MV-4-11 (cell line): ENCODE results near the gene PEX11G.

Source experiments
- DNase-seq: peaks from one replicate; lab custom pipeline; 2025; lab: John Stamatoyannopoulos, UW

Gene PEX11G

GRCh38 chr19:7494416-7495098 lies 5.7 kb upstream of the PEX11G start:
- DNase-seq = no peak

DNA sequence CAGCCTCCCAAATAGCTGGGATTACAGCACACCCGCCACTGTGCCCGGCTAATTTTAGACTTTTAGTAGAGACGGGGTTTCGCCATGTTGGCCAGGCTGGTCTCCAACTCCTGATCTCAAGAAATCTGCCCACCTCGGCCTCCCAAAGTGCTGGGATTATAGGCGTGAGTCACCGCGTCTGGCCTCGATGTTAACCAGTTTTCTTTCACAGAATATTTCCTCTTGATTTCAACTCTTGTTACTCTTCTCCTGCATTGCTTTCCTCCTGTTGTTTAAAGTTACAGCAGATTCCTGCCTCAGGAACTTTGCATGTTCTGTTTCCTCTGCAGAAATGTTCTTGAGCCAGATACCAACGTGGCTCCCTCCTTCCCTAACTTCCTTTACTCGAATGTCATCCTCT lies 3.7 kb upstream of the PEX11G start:
- DNase-seq = peak; percentile 85

DNA sequence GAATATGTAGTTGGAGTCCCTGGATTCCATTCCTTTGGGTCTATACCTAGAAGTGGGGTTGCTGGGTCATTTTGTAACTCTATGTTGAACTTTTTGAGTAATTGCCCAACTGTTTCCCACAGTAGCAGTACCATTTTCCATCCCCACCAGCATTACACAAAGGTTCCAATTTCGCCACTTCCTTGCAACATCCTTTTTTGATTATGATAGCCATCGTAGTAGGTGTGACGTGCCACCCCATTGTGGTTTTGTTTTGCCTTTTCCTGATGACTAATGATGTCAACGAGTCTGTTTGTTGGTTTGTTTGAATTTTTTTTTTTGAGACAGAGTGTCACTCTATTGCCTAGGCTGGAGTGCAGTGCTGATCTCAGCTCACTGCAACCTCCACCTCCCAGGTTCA lies 3.3 kb upstream of the PEX11G start:
- peak; percentile 100 for DNase-seq

DNA sequence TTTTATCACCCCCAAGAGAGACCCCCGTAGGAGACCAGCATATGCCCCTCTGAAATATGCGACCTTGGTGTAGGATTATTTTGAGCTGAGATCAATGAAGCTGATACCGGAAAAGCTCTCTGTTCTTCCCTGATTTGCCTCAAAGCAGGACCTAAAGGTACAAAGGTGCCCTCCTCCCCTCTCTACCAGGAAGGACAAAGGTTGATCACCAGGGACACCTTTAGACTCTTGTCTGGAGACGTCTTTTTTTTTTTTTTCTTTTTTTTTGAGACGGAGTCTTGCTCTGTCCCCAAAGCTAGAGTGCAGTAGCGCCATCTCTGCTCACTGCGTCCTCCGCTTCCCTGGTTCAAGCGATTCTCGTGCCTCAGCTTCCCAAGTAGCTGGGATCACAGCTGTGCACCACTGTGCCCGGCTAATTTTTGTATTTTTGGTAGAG lies 792 bp upstream of the PEX11G start:
- DNase-seq = no peak

DNA sequence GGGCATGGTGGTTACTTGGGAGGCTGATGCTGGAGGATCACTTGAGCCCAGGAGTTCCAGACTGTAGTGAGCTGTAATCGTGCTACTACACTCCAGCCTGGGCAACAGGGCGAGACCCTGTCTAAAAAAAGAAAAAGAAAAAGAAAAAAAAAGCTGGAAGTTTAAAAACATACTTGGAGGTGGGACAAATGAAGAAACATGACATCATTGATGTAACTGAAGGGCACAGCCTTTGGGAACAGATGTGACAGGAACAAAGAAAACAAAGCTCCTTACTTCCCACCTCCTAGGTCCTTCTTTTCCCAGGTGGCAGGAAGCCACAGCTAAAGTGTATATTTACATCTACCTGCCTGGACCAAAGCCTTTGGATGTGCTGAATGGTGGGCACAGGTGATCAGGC lies 1.9 kb downstream of the PEX11G start:
- DNase-seq = no peak

DNA sequence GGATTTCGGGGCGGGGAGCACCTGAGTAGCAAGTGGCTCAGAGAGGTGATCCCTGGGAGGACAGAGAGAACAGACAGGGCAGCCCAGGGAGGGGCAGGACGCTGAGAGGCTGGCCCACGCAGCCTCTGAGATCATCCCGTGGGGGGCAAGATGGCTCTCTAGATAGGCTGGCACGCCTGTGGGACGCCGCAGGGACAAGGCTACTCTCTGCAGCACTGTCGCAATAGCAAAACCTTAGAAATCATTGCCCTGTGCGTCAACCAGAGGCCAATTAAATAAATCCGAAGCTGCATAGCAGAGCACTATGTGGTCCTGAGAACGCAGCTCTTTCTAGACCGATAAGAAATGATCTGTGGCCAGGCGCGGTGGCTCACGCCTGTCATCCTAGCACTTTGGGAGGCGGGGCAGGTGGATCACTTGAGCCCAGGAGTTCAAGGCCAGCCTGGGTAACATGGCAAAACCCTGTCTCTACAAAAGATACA lies 5.1 kb downstream of the PEX11G start:
- no peak for DNase-seq

DNA sequence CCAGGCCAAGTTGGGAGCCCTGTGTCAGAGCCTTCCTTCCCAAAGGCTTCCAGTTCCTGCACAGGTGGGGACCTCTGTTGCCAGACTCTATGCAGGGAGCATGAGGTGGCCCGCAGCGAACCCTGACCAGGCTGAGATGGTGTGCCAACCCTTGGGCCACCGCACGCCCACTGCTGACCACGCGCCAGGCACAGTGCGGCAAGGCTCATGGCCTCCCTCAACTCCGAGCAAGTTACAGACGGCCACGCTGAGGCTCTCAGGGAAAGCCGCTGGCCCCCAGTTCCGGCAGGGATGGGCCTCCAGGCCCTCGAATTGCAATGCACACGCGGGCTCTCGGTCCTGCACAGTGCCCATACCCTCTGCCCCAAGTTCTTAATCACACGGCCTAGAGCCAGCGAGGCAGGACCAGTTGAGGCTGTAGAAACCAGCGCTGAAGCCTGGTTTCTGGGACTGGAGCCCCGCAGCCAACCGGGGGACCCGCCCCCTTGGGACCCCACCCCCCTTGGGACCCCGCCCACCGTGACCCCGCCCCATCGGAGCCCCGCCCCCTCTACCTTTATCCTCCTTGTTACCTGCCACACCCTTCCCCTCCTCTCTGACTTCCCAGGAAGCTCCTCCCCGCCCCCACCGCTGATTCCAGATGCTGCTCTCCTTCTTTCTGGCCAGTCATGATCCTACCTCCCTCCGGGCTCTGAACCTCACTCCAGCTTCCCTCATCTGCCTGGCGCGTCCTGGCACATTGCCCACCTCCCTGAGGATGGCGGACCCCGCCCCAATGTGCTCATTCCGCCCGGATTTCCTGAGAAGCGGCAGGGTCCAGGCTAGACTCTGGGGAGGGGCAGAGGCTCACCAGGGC lies 6.0 kb downstream of the PEX11G start:
- DNase-seq = no peak

DNA sequence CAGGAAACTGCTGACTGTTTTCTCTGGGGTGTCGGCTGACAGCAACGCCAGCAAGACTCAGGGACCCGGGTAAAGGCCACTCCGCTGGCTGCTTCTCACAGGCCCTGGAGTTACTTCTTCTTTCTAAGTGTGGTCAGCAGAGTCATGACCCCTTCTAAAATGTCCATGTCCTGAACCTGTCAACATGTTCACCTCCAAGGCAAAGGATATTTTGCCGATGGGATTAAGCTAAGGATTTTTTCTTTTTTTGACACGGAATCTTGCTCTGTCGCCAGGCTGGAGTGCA lies 7.9 kb downstream of the PEX11G start:
- peak; percentile 44 for DNase-seq

DNA sequence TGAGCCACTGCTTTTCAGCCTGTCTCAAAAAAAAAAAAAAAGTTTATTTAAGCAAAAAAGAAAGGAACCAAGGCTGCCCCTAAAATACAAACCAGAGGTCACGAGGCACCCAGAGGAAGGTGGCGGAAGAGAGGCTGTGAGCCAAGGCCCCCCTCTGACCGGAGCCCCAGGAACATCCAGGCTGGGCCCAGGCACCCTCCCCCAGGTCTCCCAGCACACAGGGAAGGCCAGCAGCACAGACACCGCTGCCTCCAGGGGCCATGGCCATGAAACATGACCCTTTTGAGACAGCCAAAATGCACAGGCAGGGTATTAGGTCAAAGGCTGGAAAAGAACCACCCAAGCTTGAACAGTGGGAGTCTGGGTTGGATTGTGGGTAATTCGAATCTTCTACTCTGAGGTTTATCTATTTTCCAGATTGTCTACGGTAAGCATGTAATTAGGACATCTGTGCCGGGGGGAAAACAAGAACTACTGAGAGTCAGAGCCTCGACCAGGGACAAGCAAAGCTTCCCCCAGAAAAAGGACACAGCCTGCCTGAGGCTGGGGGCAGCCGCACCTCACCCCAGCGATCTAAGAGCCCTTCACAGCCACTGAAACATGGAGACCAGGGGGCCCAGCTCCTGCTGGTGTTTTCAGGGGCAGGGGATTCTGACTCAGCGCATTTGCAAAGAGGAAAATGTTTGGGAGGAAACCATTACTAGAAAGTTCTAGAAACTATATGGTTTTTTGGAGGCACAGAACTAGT lies 8.4 kb downstream of the PEX11G start:
- DNase-seq = no peak

GRCh38 chr19:7478843-7479227 lies 10.0 kb downstream of the PEX11G start:
- no peak for DNase-seq

DNA sequence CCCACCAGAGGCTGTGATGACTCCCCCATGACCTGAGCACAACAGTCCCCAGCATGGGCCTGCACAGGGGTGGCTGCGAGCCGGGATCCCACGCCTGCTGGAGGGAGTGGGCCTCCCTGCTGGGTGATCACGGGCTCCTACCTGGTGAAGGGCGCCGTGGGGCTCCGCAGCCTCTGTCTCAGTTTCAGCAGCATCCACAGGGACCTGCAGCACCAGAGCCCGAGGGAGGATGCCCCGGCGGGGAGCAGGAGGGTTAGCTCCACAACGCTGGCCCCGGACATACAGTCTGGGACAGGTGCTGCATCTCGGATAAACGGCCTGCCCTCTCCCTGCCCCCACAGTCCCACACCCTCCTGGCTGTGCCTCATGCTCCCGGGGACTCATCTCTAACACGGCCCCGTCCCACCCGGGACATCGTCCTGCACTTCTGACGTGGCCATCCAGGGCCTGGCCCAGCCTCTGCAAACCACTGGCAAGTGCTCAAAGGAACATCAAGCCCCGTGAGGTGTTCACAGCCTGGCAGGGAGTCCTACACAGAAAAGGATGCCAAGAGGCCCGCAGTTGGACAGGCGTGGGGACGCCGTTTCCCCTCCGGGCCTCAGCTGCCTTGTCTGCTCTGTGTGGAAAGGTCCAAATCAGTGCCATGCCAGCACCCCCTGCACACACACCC lies 10.5 kb downstream of the PEX11G start:
- DNase-seq = no peak

GRCh38 chr19:7477758-7478157 lies 11.1 kb downstream of the PEX11G start:
- DNase-seq = no peak

DNA sequence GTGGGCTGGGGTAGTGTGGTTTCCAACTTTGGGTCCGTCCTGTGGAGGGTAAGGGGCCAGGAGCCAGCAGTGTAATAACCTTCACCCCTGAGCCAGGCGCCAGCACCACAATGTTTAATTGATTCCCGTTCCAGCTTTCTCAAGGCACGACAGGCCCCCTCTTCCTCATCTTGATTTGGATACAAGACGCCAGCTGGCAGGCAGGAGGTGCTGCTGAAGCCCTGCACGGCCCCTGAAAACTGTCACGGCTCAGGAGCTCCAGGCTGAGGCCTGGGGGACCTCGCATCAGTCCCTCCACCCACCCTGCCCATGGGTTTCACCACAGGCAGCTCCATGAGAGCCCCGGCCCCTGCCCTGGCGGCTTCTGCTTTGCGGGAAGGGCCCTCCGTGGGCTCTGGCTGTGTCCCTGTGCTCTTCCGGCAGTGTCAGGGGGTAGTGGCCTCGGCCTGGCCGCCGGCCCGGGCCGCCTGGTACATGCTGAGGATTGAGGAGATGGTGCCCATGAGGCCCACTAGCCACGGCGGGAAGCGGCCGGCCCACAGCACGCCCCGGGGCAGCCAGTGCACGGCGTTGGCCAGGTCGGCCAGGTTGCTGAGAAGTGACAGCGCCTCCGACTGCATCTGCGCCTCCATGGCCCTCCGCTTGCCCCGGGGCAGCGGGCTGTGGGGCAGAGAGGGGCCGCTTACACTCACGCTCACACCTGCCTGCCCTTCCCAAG lies 11.9 kb downstream of the PEX11G start:
- no peak for DNase-seq

DNA sequence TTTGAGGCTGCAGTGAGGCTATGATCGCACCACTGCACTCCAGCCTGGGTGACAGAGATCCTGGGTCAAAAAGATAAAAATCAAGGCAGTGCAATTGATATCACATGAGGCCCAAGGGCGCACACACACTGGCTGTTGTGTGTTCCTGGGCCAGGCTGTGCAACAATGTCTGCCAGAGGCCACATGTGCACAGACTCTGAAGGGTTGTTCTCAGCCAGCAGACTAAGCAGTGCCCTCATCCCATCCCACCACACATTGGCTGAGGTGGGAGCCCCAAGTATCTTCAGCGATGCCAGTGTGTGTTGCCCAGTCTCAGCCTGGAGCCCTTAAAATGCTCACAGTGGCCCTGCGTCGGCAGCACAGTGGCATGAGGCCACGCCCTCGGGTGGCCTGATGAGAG lies 12.6 kb downstream of the PEX11G start:
- no peak for DNase-seq

- no peak for DNase-seq
Measured at GRCh38 chr19:7475665-7476064, 13.2 kb downstream of the PEX11G start.

- peak; percentile 86 for DNase-seq
Measured at GRCh38 chr19:7471696-7472615, 16.9 kb downstream of the PEX11G start.

DNA sequence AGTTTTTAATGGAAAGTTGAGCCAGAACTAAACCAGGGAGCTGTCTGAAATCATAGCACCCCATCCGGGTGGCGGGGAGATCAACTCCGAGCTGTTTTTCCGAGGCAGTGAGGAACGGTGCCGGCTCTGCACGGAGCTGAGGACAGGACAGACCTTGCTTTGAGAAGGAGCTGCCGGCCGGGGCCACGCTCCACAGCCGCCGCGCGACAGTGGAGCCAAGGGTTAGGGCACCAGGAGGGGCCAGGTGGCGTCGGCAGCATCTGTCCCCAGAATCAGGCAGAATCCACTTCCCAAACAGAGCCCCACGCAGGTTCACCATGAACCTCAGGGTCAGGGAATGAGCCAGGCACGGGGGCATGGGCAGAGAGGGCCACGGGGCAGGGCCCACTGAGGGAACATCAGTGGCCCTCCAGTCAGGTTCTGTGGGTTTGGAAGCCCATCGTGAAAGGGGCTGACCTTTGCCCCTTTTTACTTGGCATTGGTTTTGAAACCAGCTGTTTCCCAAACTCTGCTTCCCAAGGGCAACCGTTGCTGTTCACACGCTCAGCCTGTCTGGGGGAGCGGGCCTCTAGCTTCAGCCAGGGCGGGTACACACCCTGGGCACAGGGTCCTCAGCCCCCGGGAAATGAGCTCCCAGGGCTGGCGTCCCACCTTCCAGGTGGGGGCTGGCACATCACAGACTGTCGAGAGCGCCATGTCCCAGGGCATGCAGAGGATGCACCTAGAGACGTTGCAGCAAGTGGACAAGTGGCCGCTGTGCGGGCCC lies 18.1 kb downstream of the PEX11G start:
- no peak for DNase-seq

DNA sequence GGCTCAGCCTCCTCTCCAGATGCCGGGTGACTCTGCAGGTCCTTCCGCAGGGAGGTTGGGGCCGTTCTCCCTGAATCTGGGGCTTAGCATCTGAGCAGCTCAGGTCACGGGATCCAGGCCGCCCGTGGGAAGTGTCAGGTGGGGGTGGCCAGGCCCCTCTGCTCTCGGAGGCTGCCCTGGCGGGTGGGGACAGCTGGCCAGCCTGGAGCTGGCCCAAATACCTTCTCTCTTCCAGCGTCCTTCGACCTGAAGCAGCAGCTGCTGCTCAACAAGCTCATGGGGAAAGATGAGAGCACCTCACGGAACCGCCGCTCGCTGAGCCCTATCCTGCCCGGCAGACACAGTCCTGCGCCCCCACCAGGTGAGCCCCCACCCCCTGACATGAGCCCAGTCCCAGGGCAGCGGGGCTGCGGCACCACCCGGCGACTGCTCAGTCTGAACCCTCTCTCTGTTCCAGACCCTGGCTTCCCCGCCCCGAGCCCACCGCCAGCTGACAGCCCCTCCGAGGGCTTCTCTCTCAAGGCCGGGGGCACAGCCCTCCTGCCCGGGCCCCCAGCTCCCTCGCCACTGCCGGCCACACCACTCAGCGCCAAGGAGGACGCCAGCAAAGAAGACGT lies 19.1 kb downstream of the PEX11G start:
- no peak for DNase-seq

GRCh38 chr19:7468840-7469239 lies 20.0 kb downstream of the PEX11G start:
- no peak for DNase-seq
